Measurements from ENCODE around the gene KHDC4.

GRCh38 chr1:155976913-155977689, 42.9 kb upstream of the KHDC4 start:
- TF ChIP-seq CTCF (IDR thresholded peaks at IDR 0.05 in 4 of 5, conservative IDR thresholded peaks at IDR 0.05 in 1 of 5) (no peak), POLR2A (IDR thresholded peaks at IDR 0.05) (no peak)
